GM12875 (cell line): ENCODE results near the gene KRT78.
"Not testable (repeated sequence)": the region's sequence is repeated elsewhere in the genome, so short reads cannot be mapped to it uniquely, and the experiment has no call there.

Experiments used
- H3K4me3 ChIP-seq: one replicate; pipeline ENCODE4 v1.5.1; 2011; ENCODE audit warnings: low read depth, low read length, control low read depth
- CTCF ChIP-seq: IDR thresholded peaks from 2 replicates; pipeline ENCODE4 v1.5.1; 2011; ENCODE audit warnings: low read depth, mild to moderate bottlenecking, control low read depth, inconsistent platforms, low read length, moderate library complexity, borderline replicate concordance; ENCODE audit not compliant: insufficient read depth

The KRT78 gene

GRCh38 chr12:52860102-52860823, 11.5 kb upstream of the KRT78 start:
- no peak overlapping the region for H3K4me3 ChIP-seq
- TF ChIP-seq CTCF = no peak

- TF ChIP-seq CTCF = no peak
- H3K4me3 ChIP-seq = no peak overlapping the region
Measured at GRCh38 chr12:52857500-52857899, 8.7 kb upstream of the KRT78 start.

GRCh38 chr12:52856787-52857186, 8.0 kb upstream of the KRT78 start:
- no peak overlapping the region for H3K4me3 ChIP-seq
- no peak for TF ChIP-seq CTCF

- H3K4me3 ChIP-seq = not testable (repeated sequence)
Measured at GRCh38 chr12:52856077-52856476, 7.3 kb upstream of the KRT78 start.

GRCh38 chr12:52851787-52852186, 3.0 kb upstream of the KRT78 start:
- H3K4me3 ChIP-seq = no peak overlapping the region
- TF ChIP-seq CTCF = no peak

- no peak overlapping the region for H3K4me3 ChIP-seq
- TF ChIP-seq CTCF = no peak
Measured at GRCh38 chr12:52850681-52851080, 1.9 kb upstream of the KRT78 start.

- H3K4me3 ChIP-seq = no peak overlapping the region
- no peak for TF ChIP-seq CTCF
Measured at GRCh38 chr12:52849511-52849910, 717 bp upstream of the KRT78 start.
